ENCODE results near the gene CGREF1.

Gene CGREF1

DNA sequence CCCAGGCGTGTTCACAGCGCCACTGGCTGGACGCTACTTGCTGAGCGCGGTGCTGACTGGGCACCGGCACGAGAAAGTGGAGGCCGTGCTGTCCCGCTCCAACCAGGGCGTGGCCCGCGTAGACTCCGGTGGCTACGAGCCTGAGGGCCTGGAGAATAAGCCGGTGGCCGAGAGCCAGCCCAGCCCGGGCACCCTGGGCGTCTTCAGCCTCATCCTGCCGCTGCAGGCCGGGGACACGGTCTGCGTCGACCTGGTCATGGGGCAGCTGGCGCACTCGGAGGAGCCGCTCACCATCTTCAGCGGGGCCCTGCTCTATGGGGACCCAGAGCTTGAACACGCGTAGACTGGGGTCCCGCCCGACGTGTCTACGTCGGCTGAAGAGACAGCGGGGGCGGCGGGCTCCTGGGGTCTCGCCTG is 33.2 kb downstream of the CGREF1 start:
- H2AK5ac ChIP-seq (ENCODE audit: low read length): no peak overlapping the region
- H4K8ac ChIP-seq (ENCODE audit: low read depth, low read length): peak overlapping the region; percentile 59
- no peak overlapping the region for H3K4ac ChIP-seq (ENCODE audit: low read depth, low read length)
- DNase-seq: peak; percentile 64
- H3K9ac ChIP-seq (ENCODE audit: low read length): peak overlapping the region; percentile 92
- peak overlapping the region; percentile 87 for H3K4me2 ChIP-seq (ENCODE audit: low read length)
- peak overlapping the region; percentile 38 for H3K4me3 ChIP-seq (ENCODE audit: low read length)
- no CpG with 5 or more reads among the region's 38 CpGs for WGBS (ENCODE audit: extremely low coverage, insufficient coverage, low lambda C conversion rate)
- no peaks in the 10 kb centered on the region for H3K79me1 ChIP-seq (ENCODE audit: low read length)
- H3K27ac ChIP-seq (ENCODE audit: low read depth, low read length): no peak overlapping the region
- H3K23ac ChIP-seq (ENCODE audit: low read length): peak overlapping the region; percentile 1
- H3K27me3 ChIP-seq (ENCODE audit: insufficient read depth, low read length, poor library complexity): no peaks in the 10 kb centered on the region
- no peak overlapping the region for H4K5ac ChIP-seq (ENCODE audit: low read length)
- no peak overlapping the region for H2BK120ac ChIP-seq (ENCODE audit: low read depth, low read length)
- peak overlapping the region; percentile 35 for H3K18ac ChIP-seq (ENCODE audit: low read length)
- H3K36me3 ChIP-seq (ENCODE audit: control insufficient read depth, insufficient read depth, low read length): no peaks in the 10 kb centered on the region
- H3K56ac ChIP-seq (ENCODE audit: low read length): peak overlapping the region; percentile 77
- no peak overlapping the region for H2BK15ac ChIP-seq (replicated peaks; ENCODE audit: low read depth)
- H2BK5ac ChIP-seq (ENCODE audit: low read length): no peak overlapping the region
- H3K4me1 ChIP-seq (ENCODE audit: control insufficient read depth, low read depth, low read length): peaks cover 2% of the 10 kb centered on the region
- no peaks in the 10 kb centered on the region for H3K79me2 ChIP-seq (ENCODE audit: control insufficient read depth, insufficient read depth, low read length)

DNA sequence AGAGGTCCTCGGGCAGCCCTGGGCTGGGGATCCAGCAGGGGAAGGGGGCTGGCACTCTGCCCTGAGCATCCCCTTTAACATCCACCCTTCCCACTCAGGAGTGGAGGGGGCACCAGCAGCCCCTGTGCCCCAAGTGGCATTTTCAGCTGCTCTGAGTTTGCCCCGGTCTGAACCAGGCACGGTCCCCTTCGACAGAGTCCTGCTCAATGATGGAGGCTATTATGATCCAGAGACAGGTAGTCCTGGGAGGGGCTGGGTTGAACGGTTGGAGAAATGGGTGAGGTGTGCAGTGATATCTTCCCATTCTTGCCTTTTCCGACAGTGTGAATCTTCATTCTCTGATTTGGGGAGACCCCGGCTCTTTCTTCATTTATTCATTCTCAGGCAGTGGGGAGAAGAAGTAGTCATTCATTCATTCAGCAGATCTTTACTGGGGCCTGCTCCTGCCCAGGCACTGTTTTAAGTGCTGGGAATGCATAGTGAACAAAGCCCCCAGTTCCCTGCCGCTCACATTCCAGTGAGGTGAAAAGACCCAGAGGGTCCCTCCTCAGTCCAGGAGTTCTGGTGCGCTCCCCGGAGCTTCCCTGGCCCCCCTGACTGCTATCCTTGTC is 33.8 kb downstream of the CGREF1 start:
- Histone ChIP-seq H3K27me3 (ENCODE audit: insufficient read depth, low read length, poor library complexity) (no peaks in the 10 kb centered on the region), H3K9ac (ENCODE audit: low read length) (peak overlapping the region; percentile 92), H3K36me3 (ENCODE audit: control insufficient read depth, insufficient read depth, low read length) (no peaks in the 10 kb centered on the region), H3K27ac (ENCODE audit: low read depth, low read length) (no peak overlapping the region), H3K23ac (ENCODE audit: low read length) (no peak overlapping the region), H3K4me2 (ENCODE audit: low read length) (peak overlapping the region; percentile 87), H3K79me2 (ENCODE audit: control insufficient read depth, insufficient read depth, low read length) (no peaks in the 10 kb centered on the region), H2BK5ac (ENCODE audit: low read length) (no peak overlapping the region), H4K8ac (ENCODE audit: low read depth, low read length) (no peak overlapping the region), H2BK120ac (ENCODE audit: low read depth, low read length) (no peak overlapping the region), H2AK5ac (ENCODE audit: low read length) (no peak overlapping the region), H3K4ac (ENCODE audit: low read depth, low read length) (no peak overlapping the region), H3K56ac (ENCODE audit: low read length) (peak overlapping the region; percentile 77), H3K79me1 (ENCODE audit: low read length) (no peaks in the 10 kb centered on the region), H3K4me3 (ENCODE audit: low read length) (no peak overlapping the region), H3K4me1 (ENCODE audit: control insufficient read depth, low read depth, low read length) (peaks cover 2% of the 10 kb centered on the region), H2BK15ac (replicated peaks; ENCODE audit: low read depth) (no peak overlapping the region), H4K5ac (ENCODE audit: low read length) (no peak overlapping the region), H3K18ac (ENCODE audit: low read length) (no peak overlapping the region)
- DNase-seq: no peak
- WGBS (ENCODE audit: extremely low coverage, insufficient coverage, low lambda C conversion rate): no CpG with 5 or more reads among the region's 10 CpGs

DNA sequence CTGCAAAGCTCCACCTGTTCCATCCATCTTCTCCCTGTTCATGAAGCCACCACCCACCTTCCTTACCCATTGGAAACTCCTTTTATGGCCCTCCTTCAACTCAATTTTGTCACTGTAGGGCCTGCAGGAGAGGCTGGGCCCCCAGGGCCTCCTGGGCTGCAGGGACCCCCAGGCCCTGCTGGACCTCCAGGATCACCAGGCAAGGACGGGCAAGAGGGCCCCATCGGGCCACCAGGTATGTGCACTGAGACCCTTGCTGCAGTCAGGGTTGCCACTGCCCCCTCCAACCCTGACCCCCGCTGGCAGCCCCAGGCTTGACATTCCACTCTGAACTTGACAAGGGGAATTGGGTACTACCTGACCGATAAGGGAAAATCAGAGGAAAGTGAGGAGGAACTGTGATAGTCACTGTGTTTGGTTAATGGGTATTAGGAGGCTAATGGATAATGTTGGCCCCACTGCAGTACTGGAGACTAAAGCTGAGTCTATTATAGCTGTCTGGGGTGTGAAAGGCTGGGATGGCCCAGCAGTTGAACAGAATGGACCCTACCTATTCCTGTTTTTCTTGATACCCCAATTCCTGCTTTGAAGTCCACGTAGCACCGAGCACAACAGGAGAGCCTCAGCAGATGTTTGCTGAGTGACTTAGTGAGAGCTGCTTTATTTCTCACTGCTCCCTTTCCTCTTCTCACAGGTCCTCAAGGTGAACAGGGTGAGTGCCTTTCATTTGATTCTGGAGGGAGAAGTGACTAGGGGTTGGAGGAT is 34.4 kb downstream of the CGREF1 start:
- Histone ChIP-seq H3K4me2 (ENCODE audit: low read length) (no peak overlapping the region), H3K4me3 (ENCODE audit: low read length) (no peak overlapping the region), H2AK5ac (ENCODE audit: low read length) (no peak overlapping the region), H3K27me3 (ENCODE audit: insufficient read depth, low read length, poor library complexity) (no peaks in the 10 kb centered on the region), H3K23ac (ENCODE audit: low read length) (no peak overlapping the region), H3K79me2 (ENCODE audit: control insufficient read depth, insufficient read depth, low read length) (no peaks in the 10 kb centered on the region), H3K36me3 (ENCODE audit: control insufficient read depth, insufficient read depth, low read length) (no peaks in the 10 kb centered on the region), H2BK120ac (ENCODE audit: low read depth, low read length) (no peak overlapping the region), H2BK15ac (replicated peaks; ENCODE audit: low read depth) (no peak overlapping the region), H2BK5ac (ENCODE audit: low read length) (no peak overlapping the region), H4K5ac (ENCODE audit: low read length) (no peak overlapping the region), H3K18ac (ENCODE audit: low read length) (no peak overlapping the region), H3K79me1 (ENCODE audit: low read length) (no peaks in the 10 kb centered on the region), H3K4me1 (ENCODE audit: control insufficient read depth, low read depth, low read length) (peaks cover 2% of the 10 kb centered on the region), H3K9ac (ENCODE audit: low read length) (no peak overlapping the region), H3K4ac (ENCODE audit: low read depth, low read length) (no peak overlapping the region), H3K56ac (ENCODE audit: low read length) (peak overlapping the region; percentile 44), H4K8ac (ENCODE audit: low read depth, low read length) (no peak overlapping the region), H3K27ac (ENCODE audit: low read depth, low read length) (no peak overlapping the region)
- no CpG with 5 or more reads among the region's 6 CpGs for WGBS (ENCODE audit: extremely low coverage, insufficient coverage, low lambda C conversion rate)
- DNase-seq: no peak

DNA sequence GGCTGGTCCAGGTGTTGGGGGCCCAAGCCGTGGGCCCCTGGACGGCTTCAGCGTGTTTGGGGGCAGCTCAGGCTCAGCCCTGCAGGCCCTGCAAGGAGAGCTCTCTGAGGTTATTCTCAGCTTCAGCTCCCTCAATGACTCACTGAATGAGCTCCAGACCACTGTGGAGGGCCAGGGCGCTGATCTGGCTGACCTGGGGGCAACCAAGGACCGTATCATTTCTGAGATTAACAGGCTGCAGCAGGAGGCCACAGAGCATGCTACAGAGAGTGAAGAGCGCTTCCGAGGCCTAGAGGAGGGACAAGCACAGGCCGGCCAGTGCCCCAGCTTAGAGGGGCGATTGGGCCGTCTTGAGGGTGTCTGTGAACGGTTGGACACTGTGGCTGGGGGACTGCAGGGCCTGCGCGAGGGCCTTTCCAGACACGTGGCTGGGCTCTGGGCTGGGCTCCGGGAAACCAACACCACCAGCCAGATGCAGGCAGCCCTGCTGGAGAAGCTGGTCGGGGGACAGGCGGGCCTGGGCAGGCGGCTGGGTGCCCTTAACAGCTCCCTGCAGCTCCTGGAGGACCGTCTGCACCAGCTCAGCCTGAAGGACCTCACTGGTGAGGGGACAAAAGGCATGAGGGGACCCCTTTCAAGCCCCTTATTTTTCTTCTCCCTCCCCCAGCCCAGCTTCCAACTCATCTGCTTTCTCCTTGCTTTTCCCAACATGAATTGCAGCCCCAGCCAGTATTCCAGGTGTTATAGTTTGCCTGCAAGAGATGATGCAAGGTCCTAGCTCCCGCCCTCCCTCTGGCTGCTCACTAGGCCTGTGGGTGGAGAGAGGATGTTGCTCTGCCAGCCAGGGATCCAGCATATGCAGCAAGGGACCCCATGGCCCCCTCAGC is 35.3 kb downstream of the CGREF1 start:
- Histone ChIP-seq H3K4me1 (ENCODE audit: control insufficient read depth, low read depth, low read length) (peaks cover 2% of the 10 kb centered on the region), H3K27ac (ENCODE audit: low read depth, low read length) (no peak overlapping the region), H3K23ac (ENCODE audit: low read length) (no peak overlapping the region), H3K27me3 (ENCODE audit: insufficient read depth, low read length, poor library complexity) (no peaks in the 10 kb centered on the region), H3K79me1 (ENCODE audit: low read length) (no peaks in the 10 kb centered on the region), H2AK5ac (ENCODE audit: low read length) (no peak overlapping the region), H2BK120ac (ENCODE audit: low read depth, low read length) (no peak overlapping the region), H3K4me3 (ENCODE audit: low read length) (no peak overlapping the region), H3K56ac (ENCODE audit: low read length) (peak overlapping the region; percentile 44), H3K9ac (ENCODE audit: low read length) (no peak overlapping the region), H4K5ac (ENCODE audit: low read length) (no peak overlapping the region), H3K36me3 (ENCODE audit: control insufficient read depth, insufficient read depth, low read length) (no peaks in the 10 kb centered on the region), H3K4ac (ENCODE audit: low read depth, low read length) (no peak overlapping the region), H3K4me2 (ENCODE audit: low read length) (no peak overlapping the region), H3K18ac (ENCODE audit: low read length) (no peak overlapping the region), H4K8ac (ENCODE audit: low read depth, low read length) (no peak overlapping the region), H3K79me2 (ENCODE audit: control insufficient read depth, insufficient read depth, low read length) (no peaks in the 10 kb centered on the region), H2BK15ac (replicated peaks; ENCODE audit: low read depth) (no peak overlapping the region), H2BK5ac (ENCODE audit: low read length) (no peak overlapping the region)
- no CpG with 5 or more reads among the region's 20 CpGs for WGBS (ENCODE audit: extremely low coverage, insufficient coverage, low lambda C conversion rate)
- peak; percentile 23 for DNase-seq

- no peak overlapping the region for H3K4ac ChIP-seq (ENCODE audit: low read depth, low read length)
- no peak overlapping the region for H2AK5ac ChIP-seq (ENCODE audit: low read length)
- no peak overlapping the region for H3K27ac ChIP-seq (ENCODE audit: low read depth, low read length)
- no peak overlapping the region for H3K23ac ChIP-seq (ENCODE audit: low read length)
- H4K5ac ChIP-seq (ENCODE audit: low read length): no peak overlapping the region
- no peaks in the 10 kb centered on the region for H3K79me2 ChIP-seq (ENCODE audit: control insufficient read depth, insufficient read depth, low read length)
- H2BK120ac ChIP-seq (ENCODE audit: low read depth, low read length): no peak overlapping the region
- no peak overlapping the region for H3K9ac ChIP-seq (ENCODE audit: low read length)
- WGBS (ENCODE audit: extremely low coverage, insufficient coverage, low lambda C conversion rate): no CpG with 5 or more reads among the region's 27 CpGs
- no peak overlapping the region for H4K8ac ChIP-seq (ENCODE audit: low read depth, low read length)
- H2BK15ac ChIP-seq (replicated peaks; ENCODE audit: low read depth): no peak overlapping the region
- no peak overlapping the region for H2BK5ac ChIP-seq (ENCODE audit: low read length)
- no peak for DNase-seq
- peaks cover 2% of the 10 kb centered on the region for H3K4me1 ChIP-seq (ENCODE audit: control insufficient read depth, low read depth, low read length)
- no peak overlapping the region for H3K4me3 ChIP-seq (ENCODE audit: low read length)
- no peak overlapping the region for H3K56ac ChIP-seq (ENCODE audit: low read length)
- H3K4me2 ChIP-seq (ENCODE audit: low read length): no peak overlapping the region
- no peaks in the 10 kb centered on the region for H3K27me3 ChIP-seq (ENCODE audit: insufficient read depth, low read length, poor library complexity)
- H3K18ac ChIP-seq (ENCODE audit: low read length): no peak overlapping the region
- no peaks in the 10 kb centered on the region for H3K36me3 ChIP-seq (ENCODE audit: control insufficient read depth, insufficient read depth, low read length)
- no peaks in the 10 kb centered on the region for H3K79me1 ChIP-seq (ENCODE audit: low read length)
Measured at GRCh38 chr2:27082773-27083409, 36.0 kb downstream of the CGREF1 start.
